Activated T-cell treated with anti-CD3 and anti-CD28 coated beads for 24 hours (primary cell): ENCODE measurements around the gene CPNE6.

ENCODE experiments used
- DNase-seq: peaks from one replicate; pipeline ENCODE4 v3.0.0-alpha.2; 2020; ENCODE audit warnings: low read depth

The CPNE6 gene

DNA sequence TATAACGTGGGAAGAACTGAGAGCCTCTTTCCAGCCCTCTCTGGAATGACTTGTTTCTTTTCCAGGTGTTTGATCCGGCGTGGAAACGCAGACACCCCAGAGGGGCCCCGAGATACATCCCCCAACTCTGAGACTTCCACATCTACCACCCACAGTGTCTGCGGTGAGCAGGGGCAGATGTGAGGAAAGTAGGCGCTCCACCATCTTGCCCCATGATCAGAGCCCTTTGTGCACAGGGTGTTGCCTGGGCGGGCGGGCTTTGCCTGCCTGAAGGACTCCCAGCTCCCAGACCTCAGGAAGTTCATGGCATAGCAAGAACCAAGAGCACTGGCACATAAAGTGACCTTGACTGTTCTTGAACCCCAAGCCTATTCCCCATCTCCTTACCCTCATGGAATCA lies 16.7 kb upstream of the CPNE6 start:
- no peak for DNase-seq

DNA sequence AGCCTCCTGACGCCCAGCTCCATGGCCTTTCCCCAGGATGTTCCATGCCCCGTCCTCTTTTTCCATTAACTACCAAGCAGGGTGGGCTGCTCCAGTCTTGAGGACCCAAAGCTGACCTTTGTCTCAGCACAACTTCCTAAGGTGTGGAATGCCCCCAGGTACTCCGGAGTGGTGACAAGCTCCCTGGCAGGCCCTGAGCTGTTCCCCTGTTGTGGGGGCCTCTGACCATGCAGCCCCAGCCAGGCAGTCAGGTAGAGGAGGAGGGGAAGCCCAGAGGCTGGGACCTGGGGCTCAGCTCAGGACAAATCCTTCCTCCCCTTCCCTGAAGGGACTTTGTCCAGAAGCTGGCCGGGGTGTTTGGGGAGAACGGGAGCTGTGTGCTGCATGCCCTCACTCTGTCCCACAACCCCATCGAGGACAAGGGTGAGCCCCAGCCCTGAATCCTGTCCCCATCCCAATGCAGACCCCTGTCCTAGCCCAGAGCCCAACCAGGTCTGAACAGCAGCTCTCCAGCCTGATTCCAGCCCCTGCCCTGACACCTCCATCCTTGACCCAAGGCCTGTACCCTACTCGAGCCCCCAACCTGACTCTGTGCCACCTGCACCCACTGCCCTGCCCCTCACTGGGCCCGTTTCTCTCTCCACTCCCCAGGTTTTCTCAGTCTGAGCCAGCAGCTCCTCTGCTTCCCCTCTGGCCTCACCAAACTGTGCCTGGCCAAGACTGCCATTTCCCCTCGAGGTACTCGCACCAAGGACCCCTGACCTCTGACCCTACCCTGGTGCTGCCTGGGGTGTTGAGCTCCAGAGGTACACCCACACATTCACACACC lies 15.2 kb upstream of the CPNE6 start:
- DNase-seq, result no peak

DNA sequence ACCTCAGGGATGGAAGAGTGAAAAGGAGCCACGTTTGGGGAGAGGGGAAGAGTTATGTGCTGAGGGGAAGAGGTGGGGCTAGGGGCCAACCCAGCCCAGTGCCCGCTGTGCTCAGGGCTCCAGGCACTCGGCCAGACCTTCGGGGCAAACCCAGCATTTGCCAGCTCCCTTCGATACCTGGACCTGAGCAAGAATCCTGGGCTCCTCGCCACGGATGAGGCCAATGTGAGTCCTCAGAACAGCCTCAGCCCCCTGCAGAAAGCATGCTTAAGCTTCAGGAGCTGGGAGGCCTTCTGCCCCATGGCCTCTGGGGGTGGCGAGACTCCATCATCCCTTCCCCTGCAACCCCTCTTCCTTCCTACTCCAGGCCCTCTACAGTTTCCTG lies 14.6 kb upstream of the CPNE6 start:
- DNase-seq, result no peak

DNA sequence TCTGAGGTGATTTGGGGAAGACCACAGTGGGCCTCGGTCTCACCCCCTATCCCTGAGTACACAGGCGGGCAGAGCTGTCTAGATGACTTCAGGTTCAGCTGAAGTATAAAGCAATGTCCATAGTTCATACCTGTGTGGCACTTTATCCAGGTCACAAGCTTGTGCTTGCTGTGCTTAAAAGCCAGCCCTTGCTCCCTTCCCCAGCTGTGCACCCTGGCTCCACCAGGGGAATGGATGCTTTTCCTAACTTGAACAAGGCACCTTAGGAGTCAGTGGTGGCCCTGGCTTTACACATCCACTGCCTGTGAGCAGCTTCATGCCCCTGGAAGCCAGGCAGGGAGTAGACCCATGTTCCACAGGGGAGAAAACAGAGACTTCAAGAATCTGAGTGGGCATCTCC lies 14.1 kb upstream of the CPNE6 start:
- no peak for DNase-seq

DNA sequence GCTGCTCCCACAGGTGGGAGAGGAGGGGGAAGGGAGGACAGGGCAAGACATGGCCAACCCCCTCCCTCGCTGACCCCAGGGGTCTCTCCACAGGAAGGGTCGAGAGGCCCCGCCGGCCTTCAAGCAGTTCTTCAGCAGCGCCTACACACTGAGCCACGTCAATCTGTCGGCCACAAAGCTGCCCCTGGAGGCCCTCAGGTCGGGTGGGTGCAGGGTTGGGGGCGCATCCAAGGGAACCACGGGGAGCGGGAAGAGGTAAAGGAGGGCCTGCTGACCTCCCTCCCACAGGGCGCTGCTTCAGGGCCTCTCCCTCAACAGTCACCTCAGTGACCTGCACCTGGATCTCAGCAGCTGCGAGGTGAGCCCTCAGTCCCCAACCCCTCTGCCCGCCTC lies 13.5 kb upstream of the CPNE6 start:
- DNase-seq, result no peak

DNA sequence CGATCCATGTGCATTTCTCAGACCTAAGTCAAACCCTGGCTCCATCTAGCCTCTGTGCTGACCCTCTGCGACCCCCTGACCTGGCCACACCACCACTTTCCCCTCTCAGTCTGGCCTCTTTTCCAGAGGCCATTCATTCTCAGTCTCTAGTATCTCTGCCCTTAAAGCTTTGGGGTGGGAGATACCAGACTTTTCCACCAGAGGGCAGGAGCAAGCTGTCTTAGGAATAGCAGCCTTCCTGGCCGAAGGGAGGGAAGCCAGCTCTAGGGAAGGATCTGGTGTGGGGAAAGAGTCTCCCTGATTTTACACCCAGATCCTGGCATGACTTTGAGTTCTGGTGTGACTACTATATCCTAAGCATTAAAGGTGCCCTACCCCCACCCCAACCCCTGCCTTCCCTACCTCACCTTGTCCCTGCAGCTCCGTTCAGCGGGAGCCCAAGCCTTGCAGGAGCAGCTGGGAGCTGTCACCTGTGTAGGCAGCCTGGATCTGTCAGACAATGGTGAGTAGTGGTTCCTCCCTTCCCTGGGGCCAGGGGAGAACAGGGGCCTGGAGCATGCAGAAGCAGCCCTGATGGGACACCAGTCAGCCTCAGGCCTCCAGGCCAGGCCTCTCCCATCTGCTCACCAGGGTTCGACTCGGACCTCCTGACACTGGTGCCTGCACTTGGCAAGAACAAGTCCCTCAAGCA lies 13.0 kb upstream of the CPNE6 start:
- no peak for DNase-seq

DNA sequence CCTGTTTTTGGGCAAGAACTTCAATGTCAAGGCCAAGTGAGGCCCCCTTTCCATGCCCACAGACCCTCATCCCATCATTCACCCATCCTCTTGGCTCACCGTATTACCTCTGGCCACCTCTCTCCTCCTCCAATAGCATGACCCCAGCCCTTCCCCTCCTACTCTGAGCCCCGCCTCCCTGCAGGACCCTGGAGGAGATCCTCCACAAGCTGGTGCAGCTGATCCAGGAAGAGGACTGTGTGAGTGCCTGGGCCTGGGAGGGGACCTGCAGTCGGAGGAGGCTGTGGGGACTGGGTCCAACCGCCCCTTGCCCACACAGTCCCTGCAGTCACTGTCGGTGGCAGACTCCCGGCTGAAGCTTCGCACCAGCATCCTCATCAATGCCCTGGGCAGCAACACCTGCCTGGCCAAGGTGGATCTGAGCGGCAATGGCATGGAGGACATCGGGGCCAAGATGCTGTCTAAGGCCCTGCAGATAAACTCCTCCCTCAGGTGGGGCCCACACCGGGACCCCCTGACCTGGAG lies 12.3 kb upstream of the CPNE6 start:
- DNase-seq, result no peak

DNA sequence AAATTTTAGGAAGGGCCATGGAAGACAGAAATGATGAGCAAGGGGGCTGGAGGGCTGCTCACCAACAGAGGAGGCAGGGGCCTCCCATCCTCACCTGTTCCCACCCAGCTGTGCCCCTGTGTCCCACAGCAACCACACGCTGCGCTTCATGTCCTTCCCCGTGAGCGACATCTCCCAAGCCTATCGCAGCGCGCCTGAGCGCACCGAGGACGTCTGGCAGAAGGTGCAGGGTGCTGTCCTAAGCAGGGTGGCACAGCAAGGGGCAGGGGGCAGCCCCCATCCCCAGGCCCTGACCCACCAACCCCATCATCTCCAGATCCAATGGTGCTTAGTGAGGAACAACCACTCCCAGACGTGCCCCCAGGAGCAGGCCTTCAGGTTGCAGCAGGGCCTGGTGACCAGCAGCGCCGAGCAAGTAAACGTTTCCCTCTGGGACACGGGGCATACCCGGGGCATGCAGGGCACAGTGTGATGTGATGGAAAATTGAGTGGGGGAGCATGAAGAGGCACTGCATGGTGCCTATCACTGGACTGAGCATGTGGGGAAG lies 11.4 kb upstream of the CPNE6 start:
- DNase-seq, result no peak

DNA sequence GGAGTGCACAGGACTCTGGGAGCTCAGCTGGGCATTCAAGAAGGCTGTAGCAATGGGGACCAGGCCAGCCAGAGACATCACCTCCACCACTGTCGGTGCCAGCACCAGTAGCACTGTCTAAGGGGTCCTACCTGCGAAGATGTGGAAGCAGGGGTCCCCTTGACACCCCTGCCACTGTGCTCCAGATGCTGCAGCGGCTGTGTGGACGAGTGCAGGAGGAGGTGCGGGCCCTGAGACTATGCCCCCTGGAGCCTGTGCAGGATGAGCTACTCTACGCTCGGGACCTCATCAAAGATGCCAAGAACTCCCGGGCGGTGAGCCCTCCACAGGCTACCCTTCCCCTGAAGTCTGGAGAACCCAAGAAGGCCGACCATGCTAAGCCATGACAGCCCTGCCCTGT lies 10.9 kb upstream of the CPNE6 start:
- DNase-seq, result no peak

DNA sequence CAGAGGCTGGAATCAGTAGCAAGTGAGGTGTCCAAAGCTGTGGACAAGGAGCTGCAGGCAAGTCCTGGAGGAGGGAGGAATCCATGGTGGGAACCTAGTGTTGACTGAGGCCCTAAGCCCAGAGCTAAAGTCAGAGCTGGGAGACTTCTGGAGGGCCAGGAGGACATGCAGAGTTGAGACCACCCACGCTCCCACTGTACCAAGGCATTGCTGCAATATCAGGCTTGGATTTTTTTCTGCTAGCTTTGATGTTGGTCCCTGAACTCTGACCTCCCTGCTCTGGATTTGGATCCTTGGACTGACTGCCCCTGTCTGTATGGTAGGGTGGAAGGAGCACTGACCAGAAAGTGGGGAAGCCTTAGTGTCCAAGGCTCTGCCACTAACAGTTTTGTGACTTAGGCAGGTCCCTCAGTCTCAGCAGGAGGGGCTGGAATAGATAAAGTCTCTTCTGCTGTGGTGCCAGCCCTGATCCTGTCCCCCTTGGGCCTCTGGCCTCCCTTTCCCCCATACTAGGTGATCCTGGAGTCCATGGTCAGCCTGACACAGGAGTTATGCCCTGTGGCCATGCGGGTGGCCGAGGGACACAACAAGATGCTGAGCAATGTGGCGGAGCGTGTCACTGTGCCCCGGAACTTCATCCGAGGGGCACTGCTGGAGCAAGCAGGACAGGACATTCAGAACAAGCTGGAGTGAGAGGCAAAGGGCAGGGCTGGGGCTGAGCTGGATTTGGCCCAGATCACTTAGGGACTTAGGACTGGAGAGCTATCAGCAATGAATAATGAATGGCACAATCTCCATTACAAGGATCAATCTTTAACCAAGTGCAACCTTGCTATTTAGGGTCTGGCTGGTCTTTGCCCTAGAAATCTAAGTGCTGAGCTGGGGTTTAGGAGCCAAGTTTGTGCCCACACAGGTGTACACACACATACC lies 10.1 kb upstream of the CPNE6 start:
- no peak for DNase-seq

DNA sequence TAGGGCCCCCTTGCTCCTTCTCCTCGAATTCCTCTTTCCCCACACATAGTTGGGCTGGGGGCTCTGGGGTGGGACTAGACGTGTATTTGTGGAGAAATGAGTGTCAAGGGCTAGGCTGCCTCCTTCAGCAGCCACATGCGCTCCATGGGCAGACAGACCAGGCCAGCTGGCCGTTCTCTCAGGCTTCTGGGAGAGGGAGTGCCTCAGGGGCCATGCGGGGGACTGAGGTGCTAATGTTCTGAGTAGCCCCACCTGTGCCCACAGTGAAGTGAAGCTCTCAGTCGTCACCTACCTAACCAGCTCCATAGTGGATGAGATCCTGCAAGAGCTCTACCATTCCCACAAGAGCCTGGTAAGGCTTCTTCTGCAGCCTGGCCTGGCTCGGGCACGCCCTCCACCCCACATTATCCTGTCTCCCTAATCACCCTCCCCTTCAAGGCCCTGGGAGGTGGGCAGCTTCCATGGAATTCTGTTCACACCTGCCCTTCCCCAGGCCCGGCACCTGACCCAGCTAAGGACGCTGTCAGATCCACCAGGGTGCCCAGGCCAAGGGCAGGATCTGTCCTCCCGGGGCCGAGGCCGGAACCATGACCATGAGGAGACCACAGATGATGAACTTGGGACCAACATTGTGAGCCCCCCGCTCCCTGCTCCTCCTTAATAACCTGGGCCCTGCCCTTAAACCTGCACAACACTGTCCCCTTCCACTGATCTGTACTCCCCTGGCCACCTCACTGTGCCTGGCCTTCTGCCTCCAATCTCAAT lies 9.0 kb upstream of the CPNE6 start:
- no peak for DNase-seq

DNA sequence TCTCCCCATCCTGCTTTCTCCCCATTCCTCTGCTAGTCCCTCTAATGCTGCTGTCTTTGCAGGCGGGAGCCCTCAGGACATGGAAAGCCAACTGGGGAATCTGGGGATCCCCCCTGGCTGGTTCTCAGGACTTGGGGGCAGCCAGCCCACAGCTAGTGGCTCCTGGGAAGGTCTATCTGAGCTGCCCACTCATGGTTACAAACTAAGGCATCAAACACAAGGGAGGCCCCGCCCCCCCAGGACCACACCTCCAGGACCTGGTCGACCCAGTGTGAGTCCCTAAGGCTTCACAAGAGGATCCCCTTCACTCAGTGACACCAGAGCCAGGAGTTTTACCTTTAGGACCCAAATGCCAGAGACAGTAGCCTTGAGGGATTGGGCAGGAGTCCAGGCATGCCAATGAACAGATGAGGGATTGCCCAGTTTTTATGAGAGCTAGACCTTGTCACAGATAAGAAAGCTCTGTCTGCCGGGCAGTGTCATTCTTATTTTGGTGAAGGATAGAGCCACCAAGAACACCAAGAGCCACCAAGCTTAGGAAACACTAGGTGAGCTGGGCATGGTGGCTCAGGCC lies 8.0 kb upstream of the CPNE6 start:
- DNase-seq, result no peak

DNA sequence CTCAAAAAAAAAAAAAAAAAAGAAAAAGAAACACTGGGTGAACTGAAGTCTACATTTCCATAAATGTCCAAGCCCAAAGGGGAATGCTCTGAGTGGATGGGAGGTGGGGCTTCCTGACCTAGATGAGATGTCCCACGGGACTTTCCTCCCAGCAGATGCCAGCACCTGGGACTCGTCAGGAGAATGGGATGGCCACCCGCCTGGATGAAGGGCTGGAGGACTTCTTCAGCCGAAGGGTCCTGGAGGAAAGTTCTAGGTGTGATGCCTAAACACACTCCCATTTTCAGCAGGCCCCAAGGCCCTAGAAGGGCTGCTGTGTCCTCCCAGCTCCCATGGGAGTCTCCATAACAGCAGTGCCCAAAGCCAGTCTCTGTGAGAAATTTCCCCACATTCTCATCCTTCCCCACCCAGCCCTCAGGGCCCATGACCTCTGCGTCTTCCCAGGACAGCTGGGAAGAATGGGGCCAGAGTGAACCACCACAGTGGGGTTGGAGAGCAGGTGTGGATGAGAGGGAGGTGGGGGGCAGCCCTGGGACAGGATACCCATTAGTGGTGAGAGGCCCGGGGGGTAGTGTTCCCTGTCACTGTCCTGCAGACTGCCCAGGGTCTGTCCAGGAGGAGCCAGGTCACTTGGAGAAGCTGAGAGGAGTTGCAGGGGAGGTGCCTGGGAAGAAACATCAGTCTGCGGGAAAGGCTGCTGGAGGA lies 7.1 kb upstream of the CPNE6 start:
- no peak for DNase-seq

DNA sequence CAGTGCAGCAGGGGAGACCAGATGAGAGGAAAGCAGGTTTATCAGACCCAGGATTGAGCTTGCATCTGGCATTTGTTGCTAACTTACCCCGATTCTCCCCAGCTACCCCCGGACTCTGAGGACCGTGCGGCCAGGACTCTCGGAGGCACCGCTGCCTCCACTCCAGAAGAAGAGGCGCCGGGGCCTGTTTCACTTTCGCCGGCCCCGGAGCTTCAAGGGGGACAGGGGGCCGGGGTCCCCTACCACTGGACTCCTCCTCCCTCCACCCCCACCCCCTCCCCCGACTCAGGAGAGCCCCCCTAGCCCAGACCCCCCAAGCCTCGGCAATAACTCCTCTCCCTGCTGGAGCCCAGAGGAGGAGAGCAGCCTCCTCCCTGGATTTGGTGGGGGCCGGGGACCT lies 6.5 kb upstream of the CPNE6 start:
- no peak for DNase-seq

DNA sequence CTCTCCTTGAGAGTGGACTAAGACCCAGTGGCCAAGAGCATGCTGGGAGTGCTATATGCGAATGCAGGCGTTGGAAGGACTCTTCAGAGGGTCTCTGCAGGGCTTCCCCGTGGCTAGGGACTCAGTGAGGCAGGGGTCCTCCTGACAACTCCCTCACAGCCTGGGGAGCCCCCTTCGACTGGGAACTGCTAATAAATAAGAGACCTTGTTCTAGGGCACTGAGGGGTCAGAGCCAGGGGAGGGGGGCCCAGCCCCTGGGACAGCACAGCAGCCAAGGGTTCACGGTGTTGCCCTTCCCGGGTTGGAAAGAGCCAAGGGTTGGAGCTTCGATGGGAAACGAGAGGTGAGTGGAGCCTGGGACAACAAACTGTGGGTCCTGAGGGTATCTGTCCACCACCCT lies 6.0 kb upstream of the CPNE6 start:
- DNase-seq, result no peak

DNA sequence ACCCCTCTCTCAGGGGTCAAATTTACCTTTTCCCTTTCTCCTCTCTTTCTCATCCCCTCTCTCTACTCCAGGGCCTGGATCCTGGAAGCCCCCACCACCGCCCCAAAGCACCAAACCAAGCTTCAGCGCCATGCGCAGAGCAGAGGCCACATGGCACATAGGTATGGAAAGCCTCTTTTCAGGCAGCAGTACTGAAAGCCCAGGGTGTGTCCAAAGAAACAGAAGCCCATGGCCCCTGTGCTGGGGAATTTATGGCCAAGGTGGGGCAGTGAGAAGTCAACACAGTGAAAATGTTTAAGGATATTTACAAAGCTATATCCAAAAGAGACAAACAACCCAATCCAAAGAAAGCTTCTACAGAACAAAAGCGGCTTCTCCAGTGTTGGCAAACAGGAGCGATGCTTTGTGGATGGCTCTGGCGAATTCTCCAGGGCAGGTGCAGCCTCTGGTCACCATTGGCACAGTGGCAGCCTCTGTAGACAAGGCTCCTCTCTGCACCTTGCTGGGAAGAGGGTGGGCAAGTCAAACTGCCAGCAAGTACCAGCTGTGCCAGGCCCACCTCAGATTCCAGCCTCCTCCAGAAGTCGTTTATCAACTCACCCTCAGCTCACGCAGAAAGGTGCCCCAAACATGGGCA lies 4.7 kb upstream of the CPNE6 start:
- DNase-seq, result no peak

DNA sequence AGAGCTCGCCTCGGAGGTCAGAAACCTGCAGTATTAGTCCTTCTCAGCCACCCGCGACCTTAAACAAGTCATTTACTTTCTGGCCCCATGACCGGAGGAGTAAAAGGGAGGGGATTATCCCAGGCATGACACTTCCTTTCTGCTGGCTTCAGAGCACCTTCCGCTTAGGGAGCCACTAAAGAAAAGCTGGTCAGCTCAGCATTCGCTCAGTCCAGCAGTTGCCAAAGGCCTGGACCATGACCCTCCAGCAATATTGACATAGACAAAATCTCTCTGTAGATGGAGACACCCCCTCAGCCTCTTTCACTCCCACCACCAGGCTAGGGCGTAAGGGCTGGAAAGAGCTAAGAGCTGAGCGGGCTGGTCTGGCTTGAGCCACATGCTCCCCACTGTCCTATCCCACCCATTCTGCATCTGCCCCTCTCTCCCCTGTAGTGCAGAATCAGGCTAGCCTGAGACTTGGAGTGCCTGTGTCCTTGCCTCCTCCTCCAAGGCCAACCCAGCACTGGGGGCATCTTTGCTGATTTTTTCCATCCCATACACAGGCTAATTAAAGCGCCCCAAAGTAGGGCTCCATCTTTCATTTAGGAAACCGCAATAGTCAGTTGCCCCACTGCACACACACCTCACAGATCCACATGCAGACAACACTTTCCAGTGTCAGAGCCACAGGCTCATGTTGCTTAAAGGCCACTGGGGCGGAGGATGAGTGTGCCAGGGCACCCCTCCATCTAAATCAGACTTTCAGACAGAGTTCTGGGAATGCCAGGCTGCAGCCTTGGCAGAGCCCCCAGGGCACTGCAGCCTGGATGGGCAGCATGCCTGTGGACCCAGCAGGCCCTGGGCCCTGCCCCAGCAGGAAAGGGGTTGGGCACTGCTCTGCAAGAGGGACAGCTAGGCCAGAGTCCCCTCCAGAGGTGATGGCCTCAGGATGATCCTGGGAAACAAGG lies 4.0 kb upstream of the CPNE6 start:
- no peak for DNase-seq

DNA sequence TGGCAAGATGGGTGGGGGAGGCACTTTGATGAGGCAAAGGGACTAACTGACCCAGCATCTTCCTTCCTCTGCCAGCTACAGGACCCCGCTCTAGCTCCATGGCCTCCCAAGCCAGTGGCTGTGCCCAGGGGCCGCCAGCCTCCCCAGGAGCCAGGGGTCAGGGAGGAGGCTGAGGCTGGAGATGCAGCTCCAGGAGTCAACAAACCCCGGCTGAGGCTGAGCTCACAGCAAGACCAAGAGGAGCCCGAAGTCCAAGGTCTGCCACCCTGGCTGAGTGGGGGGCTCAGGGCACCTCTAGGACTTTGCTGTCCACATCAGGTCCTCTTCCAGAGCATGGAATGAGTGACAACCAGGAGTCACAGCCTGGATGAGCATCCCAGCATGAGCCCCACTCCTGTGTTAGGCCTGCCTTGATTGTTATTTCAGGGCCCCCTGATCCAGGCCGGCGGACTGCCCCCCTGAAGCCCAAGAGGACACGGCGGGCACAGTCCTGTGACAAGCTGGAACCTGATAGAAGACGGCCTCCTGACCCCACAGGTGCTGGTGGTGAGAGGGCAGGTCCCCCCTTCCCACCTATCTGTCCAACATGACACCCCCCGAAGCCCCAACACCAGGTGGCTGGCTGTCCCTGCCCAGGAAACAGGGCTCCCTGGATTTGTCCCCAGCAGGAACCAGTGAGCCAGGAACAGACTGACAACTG lies 2.5 kb upstream of the CPNE6 start:
- no peak for DNase-seq
